Transverse colon (tissue), 4 donors: ENCODE data around the gene GALC.

Experiments used
- EP300 ChIP-seq: sonication (generic); formaldehyde crosslinking; IDR thresholded peaks from one replicate; pipeline ENCODE4 v1.6.1; 2017; ENCODE audit warnings: antibody characterized with exemption, low read depth
- POLR2AphosphoS5 ChIP-seq, 3 donors: sonication (generic); formaldehyde crosslinking; IDR thresholded peaks; one replicate each; pipeline ENCODE4 v1.6.1; 2016; ENCODE audit warnings: antibody characterized with exemption in 3 of 3
- TF ChIP-seq, protein P1 (sequence below), 5 experiments: fragments of 200-600 bp in 3 of 5; fragments of 450-650 bp in 2 of 5; sonication (generic) in 3 of 5; IDR thresholded peaks; 1 replicate in 2 of 5; 2 replicates in 3 of 5; pipeline ENCODE4 v1.5.1; 2016 to 2017; ENCODE audit warnings: antibody characterized with exemption in 5 of 5, inconsistent platforms in 3 of 5, mild to moderate bottlenecking in 2 of 5, moderate library complexity in 1 of 5

- TF ChIP-seq EP300 (no peak), POLR2AphosphoS5 (IDR thresholded peaks at IDR 0.05) (no peak)
- TF ChIP-seq, protein P1, sequence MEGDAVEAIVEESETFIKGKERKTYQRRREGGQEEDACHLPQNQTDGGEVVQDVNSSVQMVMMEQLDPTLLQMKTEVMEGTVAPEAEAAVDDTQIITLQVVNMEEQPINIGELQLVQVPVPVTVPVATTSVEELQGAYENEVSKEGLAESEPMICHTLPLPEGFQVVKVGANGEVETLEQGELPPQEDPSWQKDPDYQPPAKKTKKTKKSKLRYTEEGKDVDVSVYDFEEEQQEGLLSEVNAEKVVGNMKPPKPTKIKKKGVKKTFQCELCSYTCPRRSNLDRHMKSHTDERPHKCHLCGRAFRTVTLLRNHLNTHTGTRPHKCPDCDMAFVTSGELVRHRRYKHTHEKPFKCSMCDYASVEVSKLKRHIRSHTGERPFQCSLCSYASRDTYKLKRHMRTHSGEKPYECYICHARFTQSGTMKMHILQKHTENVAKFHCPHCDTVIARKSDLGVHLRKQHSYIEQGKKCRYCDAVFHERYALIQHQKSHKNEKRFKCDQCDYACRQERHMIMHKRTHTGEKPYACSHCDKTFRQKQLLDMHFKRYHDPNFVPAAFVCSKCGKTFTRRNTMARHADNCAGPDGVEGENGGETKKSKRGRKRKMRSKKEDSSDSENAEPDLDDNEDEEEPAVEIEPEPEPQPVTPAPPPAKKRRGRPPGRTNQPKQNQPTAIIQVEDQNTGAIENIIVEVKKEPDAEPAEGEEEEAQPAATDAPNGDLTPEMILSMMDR (IDR thresholded peaks at IDR 0.05) = no peak
Measured at GRCh38 chr14:88025313-88025712, 32.3 kb upstream of the GALC start.
